GM12865 (cell line): Measurements from ENCODE around the gene MSANTD4.

Experiments used
- DNase-seq: peaks from one replicate; pipeline ENCODE4 v3.0.0; 2010; ENCODE audit warnings: low read depth
- H3K4me3 ChIP-seq: 2 replicates; pipeline ENCODE4 v1.5.1; 2011; ENCODE audit warnings: mild to moderate bottlenecking, low read depth, low read length, control low read depth
- TF ChIP-seq, protein P1 (sequence below): IDR thresholded peaks from 2 replicates; pipeline ENCODE4 v1.5.1; 2011; ENCODE audit warnings: low read length, control low read depth, low read depth, inconsistent platforms; ENCODE audit not compliant: insufficient read depth; ENCODE audit errors: missing control alignments

MSANTD4 gene

DNA sequence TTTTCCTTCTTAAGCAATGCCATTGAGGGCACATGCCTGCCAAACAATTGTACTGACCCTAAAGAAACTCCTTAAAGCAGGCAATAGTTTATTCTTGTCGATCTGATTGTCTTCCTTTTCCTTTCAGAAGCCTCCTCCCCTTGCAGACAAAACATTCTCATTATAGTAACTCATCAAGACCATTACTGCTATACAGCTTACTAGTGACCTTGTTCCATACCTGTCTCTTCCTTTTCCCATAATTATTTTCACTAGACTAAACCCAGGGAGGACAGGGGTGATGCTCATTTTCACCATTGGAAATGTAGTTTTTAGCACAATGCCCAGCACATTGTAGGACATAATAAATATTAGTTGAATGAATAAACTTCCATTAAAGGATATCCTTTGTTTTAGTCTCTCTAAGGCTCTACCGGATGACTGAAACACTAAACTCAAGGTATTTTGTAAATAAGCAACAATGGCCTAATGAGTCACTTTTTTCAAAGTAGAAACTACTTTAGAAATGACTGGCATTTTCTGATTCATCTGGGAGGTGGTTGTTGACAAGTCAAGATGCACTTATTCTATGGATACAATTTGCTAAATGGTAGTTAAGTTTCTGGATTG, 9.3 kb upstream of the MSANTD4 start:
- TF ChIP-seq, protein P1, sequence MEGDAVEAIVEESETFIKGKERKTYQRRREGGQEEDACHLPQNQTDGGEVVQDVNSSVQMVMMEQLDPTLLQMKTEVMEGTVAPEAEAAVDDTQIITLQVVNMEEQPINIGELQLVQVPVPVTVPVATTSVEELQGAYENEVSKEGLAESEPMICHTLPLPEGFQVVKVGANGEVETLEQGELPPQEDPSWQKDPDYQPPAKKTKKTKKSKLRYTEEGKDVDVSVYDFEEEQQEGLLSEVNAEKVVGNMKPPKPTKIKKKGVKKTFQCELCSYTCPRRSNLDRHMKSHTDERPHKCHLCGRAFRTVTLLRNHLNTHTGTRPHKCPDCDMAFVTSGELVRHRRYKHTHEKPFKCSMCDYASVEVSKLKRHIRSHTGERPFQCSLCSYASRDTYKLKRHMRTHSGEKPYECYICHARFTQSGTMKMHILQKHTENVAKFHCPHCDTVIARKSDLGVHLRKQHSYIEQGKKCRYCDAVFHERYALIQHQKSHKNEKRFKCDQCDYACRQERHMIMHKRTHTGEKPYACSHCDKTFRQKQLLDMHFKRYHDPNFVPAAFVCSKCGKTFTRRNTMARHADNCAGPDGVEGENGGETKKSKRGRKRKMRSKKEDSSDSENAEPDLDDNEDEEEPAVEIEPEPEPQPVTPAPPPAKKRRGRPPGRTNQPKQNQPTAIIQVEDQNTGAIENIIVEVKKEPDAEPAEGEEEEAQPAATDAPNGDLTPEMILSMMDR: no peak
- no peak overlapping the region for H3K4me3 ChIP-seq
- DNase-seq: no peak

DNA sequence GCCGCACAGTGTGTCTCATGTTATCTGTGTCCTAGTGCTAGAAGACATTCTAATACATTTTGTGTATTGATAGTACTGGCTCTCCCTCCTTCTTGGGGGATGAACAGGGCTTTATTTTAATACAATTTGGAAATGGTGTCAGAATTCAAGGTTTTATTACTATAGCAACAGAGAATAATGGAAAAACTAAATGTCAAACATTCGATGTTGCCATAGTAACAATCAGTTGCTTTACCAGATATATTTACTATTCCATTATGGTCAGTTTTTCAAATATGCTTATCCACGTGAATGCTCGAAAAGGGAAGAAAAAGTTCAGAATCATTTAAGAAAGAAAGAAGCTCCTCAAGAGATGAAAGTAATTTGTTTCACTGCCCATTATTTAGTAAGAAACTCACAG, 8.6 kb upstream of the MSANTD4 start:
- H3K4me3 ChIP-seq: no peak overlapping the region
- TF ChIP-seq, protein P1: no peak
- DNase-seq: no peak

DNA sequence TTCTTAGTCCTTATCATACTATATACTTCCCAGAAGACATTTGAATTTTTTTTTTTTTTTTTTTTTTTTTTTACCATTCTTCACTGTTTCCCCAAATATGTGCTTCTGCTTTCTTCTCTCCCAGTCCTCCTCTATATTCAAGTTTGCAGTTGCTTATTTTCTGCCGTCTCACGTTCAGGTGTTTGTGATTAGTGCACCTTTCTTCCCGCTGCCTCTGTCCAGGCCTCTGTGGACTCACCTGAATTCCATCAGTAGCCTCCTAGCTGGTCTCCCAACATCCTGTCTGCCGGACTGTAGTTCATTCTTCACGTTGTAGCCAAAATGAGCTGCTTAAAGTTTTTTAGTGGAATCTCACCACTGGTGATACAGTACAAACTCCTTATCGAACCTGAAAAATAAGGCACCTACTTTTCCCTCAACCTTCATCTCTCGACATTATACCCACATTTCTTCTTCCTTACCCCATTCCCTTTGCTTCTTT, 795 bp upstream of the MSANTD4 start:
- TF ChIP-seq, protein P1: no peak
- peak overlapping the region; percentile 97 for H3K4me3 ChIP-seq
- DNase-seq: no peak

DNA sequence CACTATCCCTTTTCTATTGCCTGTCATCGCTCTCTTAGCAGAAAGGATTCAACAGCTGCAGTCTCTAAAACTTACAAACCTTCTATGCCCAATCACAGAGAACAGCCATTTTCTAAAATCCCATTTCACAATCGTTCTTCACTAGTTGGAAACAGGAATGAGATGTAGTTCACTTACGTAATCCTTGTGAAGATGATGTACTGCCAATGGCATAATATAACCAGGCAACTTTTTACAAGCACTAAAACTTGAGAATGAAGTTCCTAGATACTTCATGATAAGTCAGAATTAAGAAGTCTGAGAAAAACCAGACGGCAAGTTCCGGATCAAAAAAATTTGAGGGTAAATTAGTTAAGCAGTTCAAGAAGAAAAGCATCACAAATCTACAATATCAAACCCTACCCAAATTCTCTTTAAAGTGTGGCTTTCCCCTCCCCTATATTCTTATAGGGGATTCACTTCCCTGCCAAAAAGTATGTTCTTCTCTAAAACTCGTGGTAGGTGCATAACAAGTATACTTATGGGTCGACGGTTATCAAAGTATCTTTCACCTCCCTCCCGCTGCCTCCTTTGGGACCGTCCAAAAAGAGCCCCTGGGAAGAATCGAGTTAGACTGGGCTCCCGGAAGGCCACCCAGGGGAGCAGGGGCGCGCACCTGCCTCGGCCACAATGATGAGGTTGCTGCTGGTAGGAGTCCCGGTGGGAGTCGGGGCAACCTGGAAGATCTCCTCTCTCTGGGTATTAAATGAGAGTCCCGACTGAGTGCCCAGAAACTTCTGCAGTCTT, 666 bp downstream of the MSANTD4 start:
- peak overlapping the region; percentile 97 for H3K4me3 ChIP-seq
- TF ChIP-seq, protein P1: no peak
- no peak for DNase-seq

DNA sequence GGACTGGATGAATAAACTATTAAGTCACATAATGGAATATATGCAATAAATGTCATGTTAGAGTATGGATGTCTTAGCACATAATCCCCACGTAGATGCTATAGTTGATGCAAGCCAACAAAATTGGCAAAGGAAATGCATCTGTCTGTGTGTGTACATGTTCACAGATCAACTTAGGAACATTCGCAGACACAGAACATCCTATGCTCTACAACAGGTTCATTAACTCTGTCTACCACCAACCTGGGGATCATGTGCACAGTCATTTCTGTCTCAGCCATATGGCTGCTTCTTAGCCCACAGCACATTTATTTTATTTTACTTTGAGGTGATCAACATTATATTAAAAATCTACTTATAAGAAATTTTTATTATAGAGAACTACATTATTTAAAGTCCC, 4.9 kb downstream of the MSANTD4 start:
- TF ChIP-seq, protein P1: no peak
- DNase-seq: no peak
- H3K4me3 ChIP-seq: no peak overlapping the region

DNA sequence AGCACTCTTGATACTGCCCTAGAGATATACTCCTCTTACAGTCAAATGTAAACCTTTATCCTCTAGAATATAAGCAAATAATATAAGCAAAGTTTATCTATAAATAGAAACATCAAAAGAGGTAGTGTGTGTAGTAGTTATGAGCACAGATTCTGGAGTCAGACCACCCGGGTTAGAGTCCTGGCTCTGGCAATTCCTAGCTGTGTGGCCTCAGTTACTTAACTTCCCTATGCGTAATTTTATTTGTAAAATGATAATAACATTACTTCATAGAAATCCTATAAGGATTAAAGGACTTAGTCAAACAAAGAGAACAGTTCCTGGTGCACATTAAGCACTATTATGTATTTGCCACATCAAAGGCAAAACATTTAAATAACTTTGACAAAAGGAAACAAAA, 7.0 kb downstream of the MSANTD4 start:
- DNase-seq: no peak
- TF ChIP-seq, protein P1: no peak
- no peak overlapping the region for H3K4me3 ChIP-seq

DNA sequence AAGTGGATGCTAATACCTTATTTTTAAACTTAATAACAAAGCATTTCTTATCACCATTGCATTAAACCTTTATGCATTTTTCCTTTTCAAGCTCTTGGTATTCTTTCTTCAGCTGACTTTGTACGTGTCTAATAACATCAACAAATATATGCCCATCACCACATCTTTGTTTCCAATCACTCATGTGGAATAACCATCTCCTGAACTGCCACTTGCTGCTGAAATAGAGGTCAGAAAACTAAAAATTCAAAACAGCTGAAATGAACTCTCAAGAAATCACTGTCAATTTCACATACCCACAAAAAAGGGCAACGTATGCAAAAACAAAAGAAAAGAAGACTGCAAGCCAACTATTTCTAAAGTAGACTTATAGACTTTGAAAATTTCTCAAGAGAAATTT, 7.4 kb downstream of the MSANTD4 start:
- DNase-seq: no peak
- no peak overlapping the region for H3K4me3 ChIP-seq
- TF ChIP-seq, protein P1: no peak
